Stimulated activated CD8-positive, alpha-beta memory T cell treated with anti-CD3 and anti-CD28 coated beads, Interleukin-12 subunit alpha, Interleukin-12 subunit beta, amount 100 ng/mL, for 1 hour (primary cell): ENCODE data around the gene TRIM43B.
A peak's percentile ranks its signal among the peaks of the same experiment; 100 is the strongest.
"Not testable (repeated sequence)": the region's sequence is repeated elsewhere in the genome, so short reads cannot be mapped to it uniquely, and the experiment has no call there.

Experiments used
- DNase-seq: peaks from one replicate; pipeline ENCODE4 v3.0.0-alpha.2; 2020; ENCODE audit warnings: low read depth

Gene TRIM43B

DNA sequence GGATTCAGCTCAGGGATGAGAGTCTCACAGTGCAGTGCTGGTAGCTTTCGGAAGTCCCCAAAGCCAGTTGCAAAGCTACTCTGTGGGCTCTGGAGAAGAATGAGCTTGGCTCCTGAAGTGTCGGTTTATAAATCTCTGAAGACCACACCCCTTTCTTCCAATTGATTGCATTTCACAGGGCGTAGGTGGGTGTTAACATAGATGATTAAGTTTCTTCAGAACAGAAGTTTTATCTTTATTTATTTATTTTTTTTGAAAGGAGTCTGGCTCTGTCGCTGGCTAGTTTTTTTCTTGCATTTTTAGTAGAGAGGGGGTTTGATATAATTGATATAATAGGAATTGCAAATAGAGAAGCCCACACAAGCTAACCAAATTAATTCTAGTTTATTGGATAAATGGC lies at the start of gene TRIM43B:
TSS of gene TRIM43B (minus strand) at position 101 of the 400 bp plus-strand sequence. CDS start 2,040 bp downstream, outside the sequence.
- DNase-seq = not testable (repeated sequence)

DNA sequence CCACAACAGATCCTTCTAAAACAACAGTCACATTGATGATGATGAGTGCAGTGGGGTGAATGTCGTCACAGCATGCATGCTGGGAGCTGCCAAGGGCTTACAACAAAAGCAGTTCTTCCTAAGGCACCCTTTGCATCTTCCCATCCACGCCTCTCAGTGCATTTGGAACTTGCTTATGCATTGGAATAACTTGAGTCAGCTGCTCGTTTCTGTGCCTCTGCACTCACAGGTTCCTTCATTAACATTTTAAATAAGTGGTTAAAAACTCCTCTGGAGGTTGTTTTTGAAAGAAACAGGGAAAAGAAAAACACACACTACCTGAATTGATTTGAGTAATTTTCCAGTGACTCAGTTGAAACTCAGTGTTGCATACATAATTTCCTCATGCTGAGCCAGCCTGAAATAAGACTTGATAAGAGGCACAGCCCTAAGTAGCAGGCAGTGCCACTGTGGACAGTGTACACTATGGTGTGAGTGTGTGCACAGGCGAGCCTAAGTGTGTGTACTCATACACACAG lies 46.8 kb upstream of the TRIM43B start:
- no peak for DNase-seq

- no peak for DNase-seq
These were observed 46.2 kb upstream of the TRIM43B start for GRCh38 chr2:95530734-95531133.

- DNase-seq = peak; percentile 23
These were observed 42.1 kb upstream of the TRIM43B start for GRCh38 chr2:95526360-95527341.

GRCh38 chr2:95525294-95526035 lies 40.9 kb upstream of the TRIM43B start:
- no peak for DNase-seq

DNA sequence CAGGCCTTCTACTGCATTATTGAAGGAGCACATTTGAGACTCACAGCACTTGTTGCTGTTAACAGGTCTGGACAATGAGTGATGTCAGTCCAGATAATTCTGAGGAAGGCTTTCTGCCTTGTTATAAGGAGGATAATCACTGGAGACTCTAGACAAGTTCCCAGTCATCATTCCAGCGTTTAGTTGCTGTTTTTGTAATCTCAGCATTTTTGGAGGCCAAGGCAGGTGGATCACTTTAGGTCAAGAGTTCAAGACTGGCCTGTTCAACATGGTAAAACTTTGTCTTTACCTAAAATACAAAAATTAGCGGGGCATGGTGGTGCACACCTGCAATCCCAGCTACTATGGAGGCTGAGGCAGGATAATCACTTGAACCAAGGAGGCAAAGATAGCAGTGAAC lies 39.6 kb upstream of the TRIM43B start:
- no peak for DNase-seq

GRCh38 chr2:95514718-95515117 lies 30.2 kb upstream of the TRIM43B start:
- no peak for DNase-seq

DNA sequence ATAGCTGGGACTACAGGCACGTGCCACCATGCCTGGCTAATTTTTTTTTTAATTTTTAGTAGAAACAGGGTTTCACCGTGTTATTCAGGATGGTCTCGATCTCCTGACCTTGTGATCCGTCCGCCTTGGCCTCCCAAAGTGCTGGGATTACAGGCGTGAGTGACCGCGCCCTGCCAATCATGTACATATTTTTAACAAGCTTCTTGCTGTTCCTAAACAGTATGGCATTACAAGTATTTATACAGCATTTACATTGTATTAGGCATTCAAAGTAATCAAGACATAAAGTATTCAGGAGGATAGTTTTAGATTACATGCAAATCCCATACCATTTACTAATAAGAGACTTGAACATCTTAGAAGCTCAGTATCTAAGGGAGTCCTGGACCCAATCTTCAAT lies 29.7 kb upstream of the TRIM43B start:
- not testable (repeated sequence) for DNase-seq

- no peak for DNase-seq
These were observed 24.9 kb upstream of the TRIM43B start for GRCh38 chr2:95509408-95509807.

DNA sequence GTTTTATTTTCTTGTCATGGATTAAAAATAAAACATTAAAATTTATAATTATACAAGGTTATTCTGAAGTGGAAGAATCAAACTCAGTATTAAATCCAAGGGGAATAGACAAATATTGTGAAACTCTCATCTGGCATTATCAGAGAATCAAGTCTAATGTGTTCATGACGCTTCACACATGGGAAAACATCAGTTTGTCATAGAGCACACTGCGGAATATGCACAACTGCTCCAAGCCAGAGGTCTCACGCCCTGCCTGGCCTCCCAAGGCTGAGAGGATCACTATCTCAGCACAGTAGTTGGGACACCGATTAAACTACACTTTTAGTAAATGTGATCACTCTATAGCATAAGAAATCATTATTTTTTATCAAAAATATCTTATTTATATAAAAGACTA lies 20.7 kb upstream of the TRIM43B start:
- no peak for DNase-seq

- no peak for DNase-seq
These were observed 16.3 kb upstream of the TRIM43B start for GRCh38 chr2:95500854-95501253.

DNA sequence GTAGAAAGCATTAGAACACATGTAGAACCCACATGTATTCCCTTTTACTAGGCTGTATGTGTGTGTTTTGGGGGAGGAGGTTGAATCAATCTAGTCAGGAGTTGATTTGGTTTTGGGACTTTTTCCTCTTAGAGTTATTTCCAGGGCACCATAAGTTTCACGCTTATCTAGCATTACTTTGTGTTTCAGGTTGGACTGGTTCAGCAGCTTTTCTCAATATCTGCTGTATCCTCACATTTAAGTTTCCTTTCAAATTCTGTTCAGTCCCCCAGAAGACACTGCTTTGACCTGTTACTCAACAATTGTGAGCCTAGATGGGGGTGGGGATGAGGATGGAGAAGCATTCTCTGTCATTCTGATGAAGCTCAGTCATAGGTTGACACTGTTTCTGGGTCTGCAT lies 7.5 kb upstream of the TRIM43B start:
- not testable (repeated sequence) for DNase-seq

GRCh38 chr2:95475025-95475424 lies 9.5 kb downstream of the TRIM43B start:
- not testable (repeated sequence) for DNase-seq

DNA sequence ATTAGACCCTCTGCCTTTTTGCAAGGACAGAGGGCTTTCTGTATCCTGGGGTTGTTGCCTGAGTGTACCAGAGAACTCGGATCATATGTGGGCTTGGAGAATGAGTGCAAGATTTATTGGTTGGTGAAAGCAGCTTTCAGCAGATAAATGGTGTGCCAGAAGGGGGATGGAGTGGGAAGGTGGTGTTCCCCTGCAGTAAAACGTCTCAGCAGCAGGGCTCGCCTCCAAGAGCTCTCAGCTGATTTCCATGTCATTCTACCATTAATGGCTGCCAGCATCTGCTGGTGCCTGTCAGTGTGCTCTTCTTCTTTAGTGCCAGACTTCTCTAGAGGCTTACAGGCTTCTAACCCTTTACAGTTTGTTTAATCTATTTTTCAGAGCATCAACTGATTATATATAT lies 16.6 kb downstream of the TRIM43B start:
- DNase-seq = not testable (repeated sequence)

GRCh38 chr2:95466572-95466971 lies 18.0 kb downstream of the TRIM43B start:
- not testable (repeated sequence) for DNase-seq

DNA sequence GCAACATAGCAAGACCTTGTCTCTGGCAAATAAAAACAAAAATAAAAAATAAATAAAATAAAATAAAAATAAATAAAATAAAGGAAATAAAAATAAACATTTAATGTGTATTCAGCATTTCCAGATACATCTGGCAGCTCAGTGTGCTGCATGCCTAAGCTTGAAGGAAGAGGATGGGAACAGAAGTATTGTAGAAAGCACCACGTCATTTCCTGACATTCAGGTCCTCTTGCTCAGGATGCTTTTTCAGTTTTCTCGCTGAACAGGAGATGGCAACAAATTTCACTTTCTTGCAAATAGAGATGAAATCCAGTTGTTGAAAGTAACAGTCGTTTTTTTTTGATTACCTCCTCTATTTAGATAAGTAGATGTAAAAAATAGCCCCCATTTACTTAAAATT lies 21.3 kb downstream of the TRIM43B start:
- DNase-seq = not testable (repeated sequence)

DNA sequence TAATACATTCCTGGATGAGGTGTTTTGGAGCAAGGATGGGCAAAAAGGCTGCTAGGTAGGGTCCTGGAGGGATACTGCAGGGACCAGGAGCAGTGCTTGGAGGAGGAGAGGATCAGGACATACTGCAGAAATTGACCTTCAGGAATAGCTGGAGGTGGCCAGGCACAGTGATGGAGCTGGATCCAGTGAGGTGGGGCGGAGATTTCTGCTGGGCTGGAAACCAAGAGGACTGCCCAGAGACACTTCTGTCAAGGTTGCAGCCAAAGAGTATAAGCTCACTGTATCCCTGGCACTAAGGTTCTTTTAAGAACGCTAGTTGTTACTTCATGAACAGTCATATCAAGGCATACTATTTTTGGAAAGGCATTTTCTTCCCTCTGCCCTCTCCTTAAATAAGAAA lies 39.2 kb downstream of the TRIM43B start:
- DNase-seq = not testable (repeated sequence)

- DNase-seq = not testable (repeated sequence)
These were observed 42.0 kb downstream of the TRIM43B start for GRCh38 chr2:95442474-95443099.

DNA sequence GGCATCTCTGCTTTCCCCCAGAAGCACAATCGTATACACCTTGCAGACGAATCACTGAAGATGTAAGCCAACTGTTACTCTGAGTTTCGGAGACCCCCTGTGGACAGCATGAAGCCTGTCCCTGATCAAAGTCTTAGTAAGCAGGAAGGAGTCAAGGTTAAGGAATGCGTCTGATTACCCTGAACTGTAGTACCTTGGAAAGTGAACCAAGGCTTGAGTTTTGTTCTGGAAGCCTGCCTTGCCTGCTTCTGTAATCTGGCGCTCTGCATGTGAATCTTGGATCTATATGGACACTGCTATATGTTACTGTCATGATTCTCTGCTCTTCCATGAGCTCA lies 48.7 kb downstream of the TRIM43B start:
- not testable (repeated sequence) for DNase-seq

DNA sequence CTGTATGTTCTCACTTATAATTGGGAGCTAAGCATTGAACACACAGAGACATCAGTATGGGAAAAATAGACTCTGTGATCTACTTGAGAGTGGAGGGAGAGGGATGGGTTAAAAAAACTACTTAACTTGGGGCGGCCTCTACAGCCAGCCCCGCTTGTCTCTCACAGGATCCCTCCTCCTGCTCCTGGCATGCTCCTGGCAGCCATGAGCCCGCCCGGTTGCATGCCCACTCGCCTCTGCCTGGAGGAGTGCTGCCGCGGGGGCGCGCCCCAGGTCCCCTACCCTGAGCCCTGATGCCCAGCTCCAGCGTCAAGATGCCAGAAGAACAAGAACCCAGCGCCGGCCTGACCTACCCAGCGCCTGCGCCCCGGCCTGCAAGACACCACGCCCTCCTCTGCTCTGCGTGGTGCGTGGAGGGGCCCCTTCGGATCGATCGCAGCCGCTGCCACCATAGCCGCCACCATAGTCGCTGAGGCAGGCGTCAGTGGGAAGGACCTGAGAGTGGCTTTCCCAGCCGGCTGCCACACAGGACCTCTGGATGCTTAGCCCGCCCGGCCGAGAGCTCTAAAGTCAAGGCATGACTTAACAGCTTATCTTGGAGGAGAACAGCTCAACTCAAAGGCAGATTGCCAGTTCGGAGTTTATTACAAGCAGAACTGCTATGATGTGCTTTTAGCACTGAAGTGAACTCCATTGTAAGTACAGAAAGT lies 49.2 kb downstream of the TRIM43B start:
- DNase-seq = not testable (repeated sequence)

GRCh38 chr2:95434507-95435076 lies 50.0 kb downstream of the TRIM43B start:
- DNase-seq = not testable (repeated sequence)
